ENCODE measurements around the gene SAMM50. TPM values are rescaled to one million over a fixed set of nuclear protein-coding genes. Genes with fewer than 3 reads are reported as not detected.
A peak's percentile ranks its signal among the peaks of the same experiment; 100 is the strongest.
"Not testable (repeated sequence)": the region's sequence is repeated elsewhere in the genome, so short reads cannot be mapped to it uniquely, and the experiment has no call there.

Gene SAMM50
- total and polyA plus RNA-seq, 7 donors = 59.3 to 105 (median 80.0) TPM

DNA sequence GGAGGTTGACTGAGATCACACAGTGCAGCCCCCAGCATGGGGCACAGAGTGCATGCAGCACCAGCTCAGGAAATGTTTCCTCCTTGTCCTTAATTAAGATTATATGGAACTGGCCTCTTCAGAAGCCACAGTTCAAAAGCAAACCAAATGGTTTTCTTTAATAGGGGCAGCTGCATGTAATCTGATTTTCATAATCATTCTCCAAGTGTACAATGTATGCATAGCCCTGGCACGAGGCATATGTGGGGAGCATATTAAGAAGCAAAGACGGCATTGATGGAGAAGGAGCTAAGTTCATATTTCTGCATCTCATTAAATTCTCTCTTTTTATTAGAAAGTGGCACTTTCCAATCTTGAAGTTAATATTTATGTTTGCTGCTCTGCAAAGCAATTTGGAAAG, 59.0 kb downstream of the SAMM50 start:
- Histone ChIP-seq H3K27ac (no peak overlapping the region), H3K4me3 (no peak overlapping the region), H3K4me1 (peaks cover under 1% of the 10 kb centered on the region), H3K27me3 (ENCODE audit: insufficient read depth in 3 of 3, low read length in 2 of 3) (no peaks in the 10 kb centered on the region), H3K36me3 (ENCODE audit: insufficient read depth in 1 of 2, low read depth in 1 of 2) (peaks cover 0 to 3% of the 10 kb centered on the region in 2 donors), H3K9me3 (no peaks in the 10 kb centered on the region)
- ATAC-seq (no peak), DNase-seq (no peak)
- WGBS, 3 donors = 64 to 73% (median 71%) methylated on average over 2 of the region's 2 CpGs
- TF ChIP-seq CTCF (IDR thresholded peaks at IDR 0.05) = no peak
- intact Hi-C loops (cut with DNase I) = no loop called here

DNA sequence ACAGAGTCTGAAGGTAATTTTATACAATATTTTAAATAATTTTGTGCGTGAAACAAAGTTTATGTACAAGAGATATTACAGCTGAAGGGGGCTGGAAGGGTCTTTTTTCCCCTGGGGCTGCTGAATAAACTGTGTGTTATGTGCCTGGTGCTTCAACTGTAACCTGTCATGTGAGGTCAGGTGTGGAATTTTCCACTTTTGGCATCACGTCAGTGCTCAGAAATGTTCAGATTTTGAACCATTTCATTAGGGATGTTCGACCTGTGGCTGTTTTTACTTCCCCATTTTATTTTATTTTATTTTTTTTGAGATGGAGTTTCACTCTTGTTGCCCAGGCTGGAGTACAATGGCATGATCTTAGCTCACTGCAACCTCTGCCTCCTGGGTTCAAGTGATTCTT, 61.3 kb downstream of the SAMM50 start:
- H3K4me1 ChIP-seq = peaks cover 14% of the 10 kb centered on the region
- ATAC-seq; intact Hi-C loops (cut with DNase I); DNase-seq; H3K4me3 ChIP-seq; H3K36me3 ChIP-seq (ENCODE audit: insufficient read depth in 1 of 2, low read depth in 1 of 2); H3K27me3 ChIP-seq (ENCODE audit: insufficient read depth in 3 of 3, low read length in 2 of 3); H3K27ac ChIP-seq; H3K9me3 ChIP-seq: not testable (repeated sequence)
- 79 to 83% (median 83%) methylated on average over 3 of the region's 3 CpGs for WGBS, 3 donors

DNA sequence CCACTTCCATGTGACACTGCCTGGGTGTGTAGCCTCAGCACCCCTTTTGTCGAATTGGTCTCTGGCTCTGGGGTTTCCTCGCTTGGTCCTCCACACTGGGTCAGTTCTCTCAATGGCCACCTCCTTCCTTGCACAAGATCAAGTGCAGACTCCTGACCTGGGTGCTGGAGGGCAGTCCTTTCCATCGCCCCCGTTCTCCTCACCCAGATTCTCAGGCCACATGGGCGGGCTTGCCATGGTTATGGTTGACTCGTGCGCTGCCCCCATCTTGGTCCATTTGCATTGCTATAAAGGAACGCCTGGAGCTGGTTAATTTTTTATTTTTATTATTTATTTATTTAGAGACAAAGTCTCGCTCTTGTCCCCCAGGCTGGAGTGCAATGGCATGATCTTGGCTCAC, 63.4 kb downstream of the SAMM50 start:
- 96 to 97% (median 97%) methylated on average over 9 of the region's 9 CpGs for WGBS, 3 donors
- DNase-seq = no peak
- H3K4me3 ChIP-seq = no peak overlapping the region
- no peaks in the 10 kb centered on the region for H3K9me3 ChIP-seq
- no peak for ATAC-seq
- H3K27ac ChIP-seq = no peak overlapping the region
- peaks cover 0 to 6% of the 10 kb centered on the region in 2 donors for H3K36me3 ChIP-seq (ENCODE audit: insufficient read depth in 1 of 2, low read depth in 1 of 2)
- intact Hi-C loops (cut with DNase I) = no loop called here
- no peaks in the 10 kb centered on the region for H3K27me3 ChIP-seq (ENCODE audit: insufficient read depth in 3 of 3, low read length in 2 of 3)
- no peak for TF ChIP-seq CTCF (IDR thresholded peaks at IDR 0.05)
- peaks cover 29% of the 10 kb centered on the region for H3K4me1 ChIP-seq

DNA sequence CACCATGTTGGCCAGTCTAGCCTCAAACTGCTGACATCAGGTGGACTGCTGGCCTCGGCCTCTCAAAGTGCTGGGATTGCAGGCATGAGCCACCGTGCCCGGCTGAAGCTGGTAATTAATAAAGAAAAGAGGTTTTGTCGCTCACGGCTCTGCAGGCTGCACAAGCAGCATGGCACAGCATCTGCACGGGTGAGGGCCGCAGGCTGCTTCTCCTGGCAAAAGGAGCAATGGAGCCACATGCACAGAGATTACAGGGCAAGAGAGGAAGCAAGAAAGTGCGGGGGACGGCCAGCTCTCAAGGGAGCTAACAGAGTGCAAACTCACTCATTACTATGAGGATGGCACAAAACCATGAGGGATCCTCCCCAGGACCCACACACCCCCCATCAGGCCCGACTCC, 64.2 kb downstream of the SAMM50 start:
- H3K4me1 ChIP-seq = peaks cover 32% of the 10 kb centered on the region
- 42 to 73% (median 54%) methylated on average over 10 of the region's 10 CpGs for WGBS, 3 donors
- ATAC-seq (peak in 1 of 4 donors; percentile 27), DNase-seq (no peak)
- H3K4me3 ChIP-seq = no peak overlapping the region
- H3K36me3 ChIP-seq (ENCODE audit: insufficient read depth in 1 of 2, low read depth in 1 of 2) = peaks cover 0 to 6% of the 10 kb centered on the region in 2 donors
- H3K27ac ChIP-seq = no peak overlapping the region
- no peaks in the 10 kb centered on the region for H3K9me3 ChIP-seq
- TF ChIP-seq CTCF (IDR thresholded peaks at IDR 0.05) = no peak
- no peaks in the 10 kb centered on the region for H3K27me3 ChIP-seq (ENCODE audit: insufficient read depth in 3 of 3, low read length in 2 of 3)
- intact Hi-C loops (cut with DNase I) = no loop called here

DNA sequence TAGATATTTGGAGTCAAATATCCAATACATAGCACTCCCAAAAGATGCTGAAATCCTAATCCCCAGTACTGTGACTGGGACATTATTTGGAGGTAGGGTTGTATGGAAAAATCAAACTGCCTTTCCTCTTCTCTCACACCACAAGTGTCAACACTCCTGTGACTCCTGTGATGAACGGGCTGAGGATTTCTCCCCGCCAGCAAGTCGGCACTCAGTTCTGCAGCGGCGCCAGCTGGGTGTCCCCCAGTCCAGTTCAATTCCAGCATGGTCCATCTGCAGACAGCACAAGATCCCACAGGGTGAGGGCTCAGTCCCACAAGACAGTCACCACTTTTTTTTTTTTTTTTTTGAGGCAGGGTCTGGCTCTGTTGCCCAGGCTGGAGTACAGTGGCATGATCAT, 64.6 kb downstream of the SAMM50 start:
- DNase-seq (no peak), ATAC-seq (peak in 3 of 4 donors; percentile 27 to 59 (median 33))
- H3K27ac ChIP-seq = no peak overlapping the region
- 37 to 62% (median 49%) methylated on average over 5 of the region's 5 CpGs for WGBS, 3 donors
- peaks cover 32% of the 10 kb centered on the region for H3K4me1 ChIP-seq
- no peaks in the 10 kb centered on the region for H3K9me3 ChIP-seq
- intact Hi-C loops (cut with DNase I) = loop anchor here (5.0 kb wide), 1 partner anchor 62 kb away; no protein-coding TSS in a partner anchor
- TF ChIP-seq CTCF (IDR thresholded peaks at IDR 0.05) = no peak
- no peak overlapping the region for H3K4me3 ChIP-seq
- no peaks in the 10 kb centered on the region for H3K27me3 ChIP-seq (ENCODE audit: insufficient read depth in 3 of 3, low read length in 2 of 3)
- H3K36me3 ChIP-seq (ENCODE audit: insufficient read depth in 1 of 2, low read depth in 1 of 2) = peaks cover 0 to 6% of the 10 kb centered on the region in 2 donors
